Activated T-cell treated with anti-CD3 and anti-CD28 coated beads, Interleukin-2, amount 50 U/mL, for 24 hours (primary cell): ENCODE data around the gene ALPK3.

Experiments
- DNase-seq: peaks from one replicate; pipeline ENCODE4 v3.0.0-alpha.2; 2020
- H3K27ac Mint-ChIP-seq: 2 replicates; pipeline ENCODE4 v1.8.0; 2020; ENCODE audit warnings: mild to moderate bottlenecking, mixed read lengths
- H3K27me3 Mint-ChIP-seq: 2 replicates; pipeline ENCODE4 v1.8.0; 2020; ENCODE audit warnings: mixed read lengths
- H3K36me3 Mint-ChIP-seq: 2 replicates; pipeline ENCODE4 v1.8.0; 2020; ENCODE audit warnings: low read depth, mixed read lengths
- H3K4me1 Mint-ChIP-seq: 2 replicates; pipeline ENCODE4 v1.8.0; 2020; ENCODE audit warnings: low read depth, mixed read lengths
- H3K4me3 Mint-ChIP-seq: 2 replicates; pipeline ENCODE4 v1.8.0; 2020; ENCODE audit warnings: mild to moderate bottlenecking, moderate library complexity, mixed read lengths
- H3K9me3 Mint-ChIP-seq: 2 replicates; pipeline ENCODE4 v1.8.0; 2020; ENCODE audit warnings: mixed read lengths

ALPK3 gene

GRCh38 chr15:84858231-84858630 is 41.1 kb downstream of the ALPK3 start:
- no peaks in the 10 kb centered on the region for H3K36me3 Mint-ChIP-seq
- no peaks in the 10 kb centered on the region for H3K27me3 Mint-ChIP-seq
- H3K27ac Mint-ChIP-seq: no peak overlapping the region
- no peaks in the 10 kb centered on the region for H3K9me3 Mint-ChIP-seq
- H3K4me3 Mint-ChIP-seq: no peak overlapping the region
- no peaks in the 10 kb centered on the region for H3K4me1 Mint-ChIP-seq
- no peak for DNase-seq

GRCh38 chr15:84859144-84859543 is 42.0 kb downstream of the ALPK3 start:
- no peaks in the 10 kb centered on the region for H3K27me3 Mint-ChIP-seq
- no peaks in the 10 kb centered on the region for H3K9me3 Mint-ChIP-seq
- no peaks in the 10 kb centered on the region for H3K4me1 Mint-ChIP-seq

GRCh38 chr15:84859651-84860050 is 42.5 kb downstream of the ALPK3 start:
- no peaks in the 10 kb centered on the region for H3K36me3 Mint-ChIP-seq
- H3K27me3 Mint-ChIP-seq: no peaks in the 10 kb centered on the region
- H3K27ac Mint-ChIP-seq: no peak overlapping the region
- H3K9me3 Mint-ChIP-seq: no peaks in the 10 kb centered on the region
- H3K4me3 Mint-ChIP-seq: no peak overlapping the region
- no peak for DNase-seq
- H3K4me1 Mint-ChIP-seq: no peaks in the 10 kb centered on the region

More at GRCh38 chr15:84859144-84859543, 42.0 kb downstream of the ALPK3 start:
- H3K36me3 Mint-ChIP-seq: no peaks in the 10 kb centered on the region
- H3K4me3 Mint-ChIP-seq: no peak overlapping the region
- no peak for DNase-seq
- H3K27ac Mint-ChIP-seq: no peak overlapping the region

GRCh38 chr15:84861781-84862180 is 44.6 kb downstream of the ALPK3 start:
- DNase-seq: no peak
- H3K4me3 Mint-ChIP-seq: no peak overlapping the region
- H3K27me3 Mint-ChIP-seq: no peaks in the 10 kb centered on the region
- no peaks in the 10 kb centered on the region for H3K9me3 Mint-ChIP-seq
- no peak overlapping the region for H3K27ac Mint-ChIP-seq
- H3K4me1 Mint-ChIP-seq: no peaks in the 10 kb centered on the region
- H3K36me3 Mint-ChIP-seq: no peaks in the 10 kb centered on the region

- no peaks in the 10 kb centered on the region for H3K9me3 Mint-ChIP-seq
- no peak overlapping the region for H3K4me3 Mint-ChIP-seq
- H3K27ac Mint-ChIP-seq: no peak overlapping the region
- DNase-seq: no peak
- H3K27me3 Mint-ChIP-seq: no peaks in the 10 kb centered on the region
- H3K4me1 Mint-ChIP-seq: no peaks in the 10 kb centered on the region
- H3K36me3 Mint-ChIP-seq: no peaks in the 10 kb centered on the region
Observed at GRCh38 chr15:84862214-84862975, 45.2 kb downstream of the ALPK3 start.

- no peaks in the 10 kb centered on the region for H3K36me3 Mint-ChIP-seq
- no peak overlapping the region for H3K4me3 Mint-ChIP-seq
- no peaks in the 10 kb centered on the region for H3K27me3 Mint-ChIP-seq
- no peaks in the 10 kb centered on the region for H3K4me1 Mint-ChIP-seq
- H3K9me3 Mint-ChIP-seq: no peaks in the 10 kb centered on the region
- DNase-seq: no peak
- no peak overlapping the region for H3K27ac Mint-ChIP-seq
Observed at GRCh38 chr15:84863565-84864443, 46.6 kb downstream of the ALPK3 start.

- Mint-ChIP-seq H3K27me3 (no peaks in the 10 kb centered on the region), H3K36me3 (no peaks in the 10 kb centered on the region), H3K27ac (no peak overlapping the region), H3K4me1 (no peaks in the 10 kb centered on the region), H3K4me3 (no peak overlapping the region), H3K9me3 (no peaks in the 10 kb centered on the region)
- DNase-seq: no peak
Observed at GRCh38 chr15:84864444-84864795, 47.3 kb downstream of the ALPK3 start.

GRCh38 chr15:84865074-84865569 is 48.0 kb downstream of the ALPK3 start:
- H3K27ac Mint-ChIP-seq: no peak overlapping the region
- no peaks in the 10 kb centered on the region for H3K27me3 Mint-ChIP-seq
- no peaks in the 10 kb centered on the region for H3K36me3 Mint-ChIP-seq
- no peak for DNase-seq
- H3K4me1 Mint-ChIP-seq: no peaks in the 10 kb centered on the region
- no peaks in the 10 kb centered on the region for H3K9me3 Mint-ChIP-seq
- H3K4me3 Mint-ChIP-seq: no peak overlapping the region

- Mint-ChIP-seq H3K4me1 (no peaks in the 10 kb centered on the region), H3K36me3 (no peaks in the 10 kb centered on the region)
- no peak for DNase-seq
Observed at GRCh38 chr15:84868037-84868880, 51.1 kb downstream of the ALPK3 start.

GRCh38 chr15:84869510-84869909 is 52.4 kb downstream of the ALPK3 start:
- H3K27me3 Mint-ChIP-seq: no peaks in the 10 kb centered on the region
- no peaks in the 10 kb centered on the region for H3K9me3 Mint-ChIP-seq
- no peak overlapping the region for H3K4me3 Mint-ChIP-seq
- no peak for DNase-seq
- H3K36me3 Mint-ChIP-seq: no peaks in the 10 kb centered on the region
- no peaks in the 10 kb centered on the region for H3K4me1 Mint-ChIP-seq
- no peak overlapping the region for H3K27ac Mint-ChIP-seq

More at GRCh38 chr15:84868037-84868880, 51.1 kb downstream of the ALPK3 start:
- no peaks in the 10 kb centered on the region for H3K27me3 Mint-ChIP-seq
- no peaks in the 10 kb centered on the region for H3K9me3 Mint-ChIP-seq
- H3K27ac Mint-ChIP-seq: no peak overlapping the region
- H3K4me3 Mint-ChIP-seq: no peak overlapping the region

GRCh38 chr15:84871428-84871985 is 54.4 kb downstream of the ALPK3 start:
- H3K36me3 Mint-ChIP-seq: no peaks in the 10 kb centered on the region
- no peaks in the 10 kb centered on the region for H3K9me3 Mint-ChIP-seq
- DNase-seq: no peak
- no peaks in the 10 kb centered on the region for H3K4me1 Mint-ChIP-seq
- H3K4me3 Mint-ChIP-seq: no peak overlapping the region
- H3K27ac Mint-ChIP-seq: no peak overlapping the region
- no peaks in the 10 kb centered on the region for H3K27me3 Mint-ChIP-seq

- no peaks in the 10 kb centered on the region for H3K36me3 Mint-ChIP-seq
- H3K9me3 Mint-ChIP-seq: no peaks in the 10 kb centered on the region
- H3K4me1 Mint-ChIP-seq: no peaks in the 10 kb centered on the region
- no peak overlapping the region for H3K4me3 Mint-ChIP-seq
- H3K27me3 Mint-ChIP-seq: no peaks in the 10 kb centered on the region
- H3K27ac Mint-ChIP-seq: no peak overlapping the region
- no peak for DNase-seq
Observed at GRCh38 chr15:84872009-84872910, 55.1 kb downstream of the ALPK3 start.

- Mint-ChIP-seq H3K36me3 (no peaks in the 10 kb centered on the region), H3K27me3 (no peaks in the 10 kb centered on the region), H3K9me3 (no peaks in the 10 kb centered on the region), H3K27ac (no peak overlapping the region), H3K4me1 (no peaks in the 10 kb centered on the region), H3K4me3 (no peak overlapping the region)
- no peak for DNase-seq
Observed at GRCh38 chr15:84873997-84874396, 56.8 kb downstream of the ALPK3 start.
